MM.1S (cell line): Measurements from ENCODE around the gene PDCD1.

Experiments
- DNase-seq: peaks from one replicate; pipeline ENCODE4 v3.0.0-alpha.2; 2015
- H2AFZ ChIP-seq: fragments of 300-600 bp; sonication (generic); 2 replicates; pipeline ENCODE4 v1.6.0; 2016; ENCODE audit warnings: antibody characterized with exemption, low read length
- H3F3A ChIP-seq: fragments of 300-600 bp; sonication (generic); 2 replicates; pipeline ENCODE4 v1.6.1; 2016; ENCODE audit warnings: mild to moderate bottlenecking, antibody characterized with exemption, low read length, moderate library complexity, mixed read lengths; ENCODE audit not compliant: insufficient read depth
- H3K27ac ChIP-seq: fragments of 300-600 bp; sonication (generic); 2 replicates; pipeline ENCODE4 v1.5.1; 2016; ENCODE audit warnings: mild to moderate bottlenecking, low read length
- H3K27me3 ChIP-seq: fragments of 300-600 bp; sonication (generic); replicated peaks from 2 replicates; pipeline ENCODE4 v1.6.0; 2016; ENCODE audit warnings: low read length; ENCODE audit not compliant: insufficient read depth
- H3K36me3 ChIP-seq: fragments of 300-600 bp; sonication (generic); replicated peaks from 2 replicates; pipeline ENCODE4 v1.6.1; 2016; ENCODE audit warnings: mild to moderate bottlenecking, low read length, mixed read lengths; ENCODE audit not compliant: insufficient read depth
- H3K4me1 ChIP-seq: fragments of 300-600 bp; sonication (generic); 2 replicates; pipeline ENCODE4 v1.6.1; 2016; ENCODE audit warnings: low read length, mixed read lengths
- H3K4me2 ChIP-seq: fragments of 300-600 bp; sonication (generic); 2 replicates; pipeline ENCODE4 v1.6.0; 2016; ENCODE audit warnings: low read depth, low read length
- H3K4me3 ChIP-seq: fragments of 300-600 bp; sonication (generic); 2 replicates; pipeline ENCODE4 v1.5.1; 2016; ENCODE audit warnings: low read length, mixed read lengths
- H3K79me2 ChIP-seq: fragments of 300-600 bp; sonication (generic); 2 replicates; pipeline ENCODE4 v1.6.1; 2016; ENCODE audit warnings: mixed run types, low read length, mixed read lengths
- H3K9ac ChIP-seq: fragments of 300-600 bp; sonication (generic); 2 replicates; pipeline ENCODE4 v1.6.1; 2016; ENCODE audit warnings: low read length, mixed read lengths
- H3K9me2 ChIP-seq: fragments of 300-600 bp; sonication (generic); replicated peaks from 2 replicates; pipeline ENCODE4 v1.6.1; 2016; ENCODE audit warnings: mild to moderate bottlenecking, low read length, mixed read lengths; ENCODE audit not compliant: insufficient read depth
- H3K9me3 ChIP-seq: fragments of 300-600 bp; sonication (generic); replicated peaks from 2 replicates; pipeline ENCODE4 v1.6.1; 2016; ENCODE audit warnings: mild to moderate bottlenecking, low read length, mixed read lengths; ENCODE audit not compliant: insufficient read depth
- H4K20me1 ChIP-seq: fragments of 300-600 bp; sonication (generic); 2 replicates; pipeline ENCODE4 v1.6.1; 2016; ENCODE audit warnings: mild to moderate bottlenecking, low read length, moderate library complexity, mixed read lengths; ENCODE audit not compliant: insufficient read depth
- EZH2 ChIP-seq: fragments of 300-600 bp; sonication (generic); optimal IDR thresholded peaks from 2 replicates; pipeline ENCODE3; 2017; ENCODE audit warnings: low read depth, mild to moderate bottlenecking, antibody characterized with exemption, low read length, mixed read lengths
- EZH2phosphoT487 ChIP-seq: fragments of 300-600 bp; sonication (generic); IDR thresholded peaks from 2 replicates; pipeline ENCODE4 v1.6.1; 2018; ENCODE audit warnings: antibody characterized with exemption, low read length
- TF ChIP-seq, protein P1 (sequence below): fragments of 300-600 bp; sonication (generic); IDR thresholded peaks from 2 replicates; pipeline ENCODE4 v1.5.1; 2016; ENCODE audit warnings: antibody characterized with exemption, low read length, mixed read lengths

Gene PDCD1

DNA sequence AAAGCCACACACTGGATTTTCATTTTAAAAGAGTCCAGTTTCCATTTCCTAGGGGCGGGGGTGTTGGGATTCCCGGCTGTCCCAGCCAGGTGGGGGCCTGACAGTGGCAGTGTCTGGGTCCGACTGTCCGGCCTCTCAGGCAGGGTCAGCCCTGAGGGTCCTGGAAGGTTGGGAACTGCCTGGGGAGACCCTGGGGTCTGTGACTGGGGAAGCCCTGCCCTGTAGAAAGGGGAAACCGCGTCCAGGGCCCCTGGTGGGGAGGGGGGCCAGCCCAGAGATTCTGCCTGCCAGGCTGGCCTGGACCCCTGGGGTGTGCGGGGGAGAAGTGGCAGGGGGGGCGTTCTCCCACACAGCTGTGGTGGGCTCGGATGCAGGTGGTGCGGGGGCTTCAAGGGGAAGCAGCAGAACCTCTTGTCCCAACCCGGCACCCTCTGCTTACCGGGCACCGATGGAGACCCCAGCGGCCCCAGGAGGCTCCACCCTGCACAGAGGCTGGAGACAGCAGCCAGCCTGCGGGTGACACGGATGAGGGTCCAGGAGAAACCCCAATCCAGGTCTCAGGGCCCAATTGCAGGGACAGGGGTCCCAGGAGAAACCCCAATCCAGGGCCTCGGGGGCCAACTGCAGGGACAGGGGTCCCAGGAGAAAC lies 15.7 kb upstream of the PDCD1 start:
- Histone ChIP-seq H3K9me2 (no peaks in the 10 kb centered on the region), H3K4me1 (no peaks in the 10 kb centered on the region), H2AFZ (no peak overlapping the region), H4K20me1 (no peaks in the 10 kb centered on the region), H3K27me3 (peaks cover 33% of the 10 kb centered on the region), H3K9me3 (no peaks in the 10 kb centered on the region), H3F3A (peaks cover 7% of the 10 kb centered on the region; the same call in 1 of the 2 replicates), H3K4me2 (no peak overlapping the region), H3K36me3 (no peaks in the 10 kb centered on the region), H3K9ac (no peak overlapping the region), H3K4me3 (no peak overlapping the region), H3K27ac (no peak overlapping the region), H3K79me2 (no peaks in the 10 kb centered on the region)
- DNase-seq, result no peak
- no peak for TF ChIP-seq EZH2

DNA sequence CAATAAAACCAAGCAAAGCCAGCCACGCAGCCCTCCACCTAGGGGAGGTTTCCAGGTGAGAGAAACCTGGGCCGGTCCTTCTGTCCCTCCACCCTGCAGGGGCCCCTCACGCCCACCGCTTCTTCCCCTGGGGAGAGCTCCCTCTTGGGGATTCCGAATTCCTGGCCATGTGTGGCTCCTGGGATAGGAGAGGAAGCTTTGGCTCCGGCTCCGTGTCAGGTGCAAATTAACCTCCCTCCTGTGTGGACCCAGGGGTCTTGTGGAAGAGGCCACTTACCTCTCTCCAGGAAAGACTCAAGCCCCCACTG lies 15.1 kb upstream of the PDCD1 start:
- H3K4me2 ChIP-seq, result no peak overlapping the region
- H3F3A ChIP-seq, result peaks cover 3% of the 10 kb centered on the region; the same call in 1 of the 2 replicates
- H4K20me1 ChIP-seq, result no peaks in the 10 kb centered on the region
- no peak for DNase-seq
- no peaks in the 10 kb centered on the region for H3K79me2 ChIP-seq
- no peak overlapping the region for H3K9ac ChIP-seq
- no peak overlapping the region for H2AFZ ChIP-seq
- no peak overlapping the region for H3K4me3 ChIP-seq
- H3K9me2 ChIP-seq, result no peaks in the 10 kb centered on the region
- peaks cover 39% of the 10 kb centered on the region for H3K27me3 ChIP-seq
- no peaks in the 10 kb centered on the region for H3K9me3 ChIP-seq
- H3K36me3 ChIP-seq, result no peaks in the 10 kb centered on the region
- TF ChIP-seq EZH2 (no peak), EZH2phosphoT487 (no peak)
- TF ChIP-seq, protein P1, sequence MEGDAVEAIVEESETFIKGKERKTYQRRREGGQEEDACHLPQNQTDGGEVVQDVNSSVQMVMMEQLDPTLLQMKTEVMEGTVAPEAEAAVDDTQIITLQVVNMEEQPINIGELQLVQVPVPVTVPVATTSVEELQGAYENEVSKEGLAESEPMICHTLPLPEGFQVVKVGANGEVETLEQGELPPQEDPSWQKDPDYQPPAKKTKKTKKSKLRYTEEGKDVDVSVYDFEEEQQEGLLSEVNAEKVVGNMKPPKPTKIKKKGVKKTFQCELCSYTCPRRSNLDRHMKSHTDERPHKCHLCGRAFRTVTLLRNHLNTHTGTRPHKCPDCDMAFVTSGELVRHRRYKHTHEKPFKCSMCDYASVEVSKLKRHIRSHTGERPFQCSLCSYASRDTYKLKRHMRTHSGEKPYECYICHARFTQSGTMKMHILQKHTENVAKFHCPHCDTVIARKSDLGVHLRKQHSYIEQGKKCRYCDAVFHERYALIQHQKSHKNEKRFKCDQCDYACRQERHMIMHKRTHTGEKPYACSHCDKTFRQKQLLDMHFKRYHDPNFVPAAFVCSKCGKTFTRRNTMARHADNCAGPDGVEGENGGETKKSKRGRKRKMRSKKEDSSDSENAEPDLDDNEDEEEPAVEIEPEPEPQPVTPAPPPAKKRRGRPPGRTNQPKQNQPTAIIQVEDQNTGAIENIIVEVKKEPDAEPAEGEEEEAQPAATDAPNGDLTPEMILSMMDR, result no peak
- no peaks in the 10 kb centered on the region for H3K4me1 ChIP-seq
- H3K27ac ChIP-seq, result no peak overlapping the region

DNA sequence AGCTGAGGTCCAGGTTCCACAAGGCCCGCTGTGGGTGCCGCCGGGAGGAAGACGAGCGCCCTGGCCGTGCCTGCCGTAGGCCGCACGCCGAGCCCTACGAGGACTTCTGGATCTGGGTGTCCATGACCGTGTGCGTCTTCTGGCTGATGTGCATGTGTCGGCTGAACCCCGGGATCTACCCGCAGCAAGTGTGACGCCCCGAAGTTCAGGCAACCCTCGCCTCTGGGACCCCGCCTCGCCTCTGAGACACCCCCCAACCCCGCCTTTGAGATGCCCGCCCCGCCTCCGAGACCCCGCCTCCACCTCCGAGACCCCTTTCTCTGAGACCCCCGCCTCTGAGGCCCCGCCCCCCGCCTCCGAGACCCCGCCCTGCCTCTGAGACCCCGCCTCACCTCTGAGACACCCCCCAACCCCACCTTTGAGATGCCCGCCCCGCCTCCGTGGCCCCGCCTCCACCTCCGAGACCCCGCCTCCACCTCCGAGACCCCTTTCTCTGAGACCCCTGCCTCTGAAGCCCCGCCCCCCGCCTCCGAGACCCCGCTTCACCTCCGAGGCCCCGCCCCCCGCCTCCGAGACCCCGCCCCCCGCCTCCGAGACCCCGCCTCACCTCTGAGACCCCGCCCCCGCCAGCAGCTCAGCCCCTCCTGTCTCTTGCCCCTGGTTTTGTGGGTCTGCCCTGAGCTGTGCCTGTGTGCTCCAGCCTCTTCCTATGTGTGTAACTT lies 14.5 kb upstream of the PDCD1 start:
- H3K27me3 ChIP-seq, result peaks cover 44% of the 10 kb centered on the region
- no peak overlapping the region for H3K4me2 ChIP-seq
- H3K4me3 ChIP-seq, result no peak overlapping the region
- no peak for DNase-seq
- no peaks in the 10 kb centered on the region for H3K79me2 ChIP-seq
- H3K9ac ChIP-seq, result no peak overlapping the region
- no peaks in the 10 kb centered on the region for H3K9me2 ChIP-seq
- H4K20me1 ChIP-seq, result no peaks in the 10 kb centered on the region
- H3K9me3 ChIP-seq, result no peaks in the 10 kb centered on the region
- no peak overlapping the region for H3K27ac ChIP-seq
- TF ChIP-seq EZH2phosphoT487, result no peak
- TF ChIP-seq, protein P1, result no peak
- TF ChIP-seq EZH2, result no peak
- H2AFZ ChIP-seq, result no peak overlapping the region
- H3F3A ChIP-seq, result no peaks in the 10 kb centered on the region
- H3K36me3 ChIP-seq, result no peaks in the 10 kb centered on the region
- H3K4me1 ChIP-seq, result no peaks in the 10 kb centered on the region

DNA sequence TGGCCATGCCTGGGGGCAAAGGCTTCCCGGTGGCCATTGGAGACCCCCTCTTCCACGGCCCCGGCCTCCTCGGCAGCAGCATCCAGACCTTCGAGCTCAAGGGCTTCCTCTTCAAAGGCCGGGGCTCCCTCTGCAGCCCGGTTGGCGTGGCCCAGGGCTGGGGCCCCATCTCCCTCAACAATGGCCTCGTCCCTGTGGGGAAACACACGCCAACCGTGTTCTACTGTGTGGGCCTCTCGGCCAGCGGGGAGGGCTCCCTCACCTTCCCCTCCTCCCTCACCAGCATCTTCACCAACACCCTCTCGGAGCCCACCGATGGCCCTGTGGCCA lies 13.6 kb upstream of the PDCD1 start:
- TF ChIP-seq EZH2phosphoT487 (no peak), EZH2 (no peak)
- TF ChIP-seq, protein P1, result no peak
- no peaks in the 10 kb centered on the region for H3K9me3 ChIP-seq
- H3K4me1 ChIP-seq, result no peaks in the 10 kb centered on the region
- H4K20me1 ChIP-seq, result no peaks in the 10 kb centered on the region
- peaks cover 54% of the 10 kb centered on the region for H3K27me3 ChIP-seq
- no peak for DNase-seq
- no peaks in the 10 kb centered on the region for H3K79me2 ChIP-seq
- no peaks in the 10 kb centered on the region for H3F3A ChIP-seq
- no peak overlapping the region for H2AFZ ChIP-seq
- H3K27ac ChIP-seq, result no peak overlapping the region
- H3K9me2 ChIP-seq, result no peaks in the 10 kb centered on the region
- H3K4me2 ChIP-seq, result no peak overlapping the region
- H3K9ac ChIP-seq, result no peak overlapping the region
- no peaks in the 10 kb centered on the region for H3K36me3 ChIP-seq
- H3K4me3 ChIP-seq, result no peak overlapping the region
